K562 (cell line): ENCODE data around the gene MFSD6. TPM values are rescaled to one million over a fixed set of nuclear protein-coding genes. Genes with fewer than 3 reads are reported as not detected.
A peak's percentile ranks its signal among the peaks of the same experiment; 100 is the strongest.

ENCODE experiments used
- ATAC-seq: fragments of 200-7000 bp; cut with Tn5 transposase; 3 replicates; pipeline ENCODE4 v1.9.1; 2020; ENCODE audit warnings: moderate library complexity
- BruUV-seq: library from RNA; stranded (reverse); fragments of 400-500 nt; replicated peaks from 2 replicates; lab custom pipeline; 2021; lab: Mats Ljungman, UMichigan
- CTCF ChIA-PET: fragments of 300-600 bp; formaldehyde crosslinking; extraction: SDS; loops from one replicate; lab custom pipeline; 2021; ENCODE audit warnings: low intra/inter-chr PET ratio; lab: Yijun Ruan, JAX
- POLR2A ChIA-PET: fragments of 300-600, 350-650 bp; sonication (Branson Sonifier 250); formaldehyde crosslinking; extraction: SDS; loops from one replicate; lab custom pipeline; 2021; ENCODE audit warnings: antibody characterized with exemption, inconsistent platforms; lab: Yijun Ruan, JAX
- DNase-seq, 4 experiments: peaks; one replicate each; pipeline versions ENCODE4 v3.0.0 to v3.0.0-alpha.2; 2011 to 2018; ENCODE audit warnings: low spot score in 3 of 4, mixed read lengths in 3 of 4; ENCODE audit errors: extremely low read depth in 1 of 4
- FAIRE-seq: peaks from 2 replicates; lab custom pipeline; 2011; peaks lifted over from hg19 to GRCh38; lab: Jason Lieb, UNC
- H2AFZ ChIP-seq: 2 replicates; pipeline ENCODE4 v1.6.0; 2011; ENCODE audit warnings: low read depth, low read length, control low read depth, inconsistent platforms
- H3K27ac ChIP-seq: fragments of 200-600 bp; 3 replicates; pipeline ENCODE4 v1.8.0; 2011; ENCODE audit warnings: low read depth, mild to moderate bottlenecking, control low read depth, inconsistent platforms, low read length, moderate library complexity, mixed read lengths; ENCODE audit errors: extremely low read depth
- H3K27me3 ChIP-seq, 2 experiments: fragments of 300-600 bp in 1 of 2; 2 replicates in 1 of 2; 3 replicates in 1 of 2; pipeline versions ENCODE4 v1.6.0 to v1.8.0; 2011; ENCODE audit warnings: inconsistent platforms in 2 of 2, low read length in 2 of 2, mild to moderate bottlenecking in 1 of 2, mixed read lengths in 1 of 2, moderate library complexity in 1 of 2; ENCODE audit not compliant: control insufficient read depth in 2 of 2, insufficient read depth in 2 of 2
- H3K36me3 ChIP-seq: fragments of 300-600 bp; 3 replicates; pipeline ENCODE4 v1.8.0; 2011; ENCODE audit warnings: mild to moderate bottlenecking, low read length, inconsistent platforms; ENCODE audit not compliant: control insufficient read depth, insufficient read depth
- H3K4me1 ChIP-seq, 2 experiments: fragments of 200-600 bp in 1 of 2; replicated peaks in 1 of 2; 2 replicates in 1 of 2; 3 replicates in 1 of 2; pipeline versions ENCODE4 v1.5.1 to v1.8.0; 2011; ENCODE audit warnings: inconsistent platforms in 2 of 2, low read length in 2 of 2, mild to moderate bottlenecking in 1 of 2, mixed read lengths in 1 of 2, moderate library complexity in 1 of 2; ENCODE audit not compliant: control insufficient read depth in 2 of 2, insufficient read depth in 2 of 2
- H3K4me2 ChIP-seq: 2 replicates; pipeline ENCODE4 v1.6.1; 2011; ENCODE audit warnings: low read length, control low read depth, inconsistent platforms, mixed read lengths; ENCODE audit not compliant: insufficient read depth
- H3K4me3 ChIP-seq: fragments of 200-600 bp; sonication (generic), shearing (Covaris generic); 2 replicates; pipeline ENCODE4 v1.5.1; 2016; ENCODE audit warnings: control low read depth, inconsistent platforms
- H3K79me2 ChIP-seq: fragments of 200-600 bp; 3 replicates; pipeline ENCODE4 v1.8.0; 2011; ENCODE audit warnings: low read length, inconsistent platforms; ENCODE audit not compliant: control insufficient read depth, insufficient read depth
- H3K9ac ChIP-seq, 2 experiments: 2 replicates each; pipeline versions ENCODE4 v1.6.0 to v1.6.1; 2011; ENCODE audit warnings: low read depth in 2 of 2, low read length in 2 of 2, control low read depth in 1 of 2, inconsistent platforms in 1 of 2, mild to moderate bottlenecking in 1 of 2, mixed read lengths in 1 of 2; ENCODE audit not compliant: insufficient read depth in 1 of 2
- H3K9me1 ChIP-seq: one replicate; pipeline ENCODE4 v1.6.0; 2011; ENCODE audit warnings: inconsistent platforms, mild to moderate bottlenecking, low read length, moderate library complexity; ENCODE audit not compliant: control insufficient read depth, insufficient read depth
- H3K9me3 ChIP-seq: replicated peaks from 2 replicates; pipeline ENCODE4 v1.5.1; 2011; ENCODE audit warnings: low read depth, low read length, inconsistent platforms; ENCODE audit not compliant: control insufficient read depth, insufficient read depth
- H4K20me1 ChIP-seq: replicated peaks from 2 replicates; pipeline ENCODE4 v1.6.1; 2011; ENCODE audit warnings: low read length, inconsistent platforms, mixed read lengths; ENCODE audit not compliant: control insufficient read depth, insufficient read depth
- CBX3 ChIP-seq, 2 experiments: IDR thresholded peaks; 1 replicate in 1 of 2; 2 replicates in 1 of 2; pipeline ENCODE4 v1.6.1; 2012; ENCODE audit warnings: inconsistent platforms in 2 of 2, low read length in 2 of 2, borderline replicate concordance in 1 of 2, control low read depth in 1 of 2
- CCAR2 ChIP-seq: fragments of 200-400 bp; formaldehyde crosslinking; IDR thresholded peaks from 2 replicates; pipeline ENCODE4 v1.6.1; 2017; ENCODE audit warnings: mild to moderate bottlenecking, low read depth, low read length
- ETV1 ChIP-seq: fragments of 450-650 bp; conservative IDR thresholded peaks from 2 replicates; pipeline ENCODE4 v1.6.1; 2016; ENCODE audit warnings: missing genetic modification characterization, control low read depth, low read depth, missing compliant biosample characterization
- FOXO4 ChIP-seq: fragments of 450-650 bp; formaldehyde crosslinking; IDR thresholded peaks from 2 replicates; pipeline ENCODE4 v1.4.0; 2020; ENCODE audit warnings: mild to moderate bottlenecking, moderate library complexity
- GATA2 ChIP-seq: sonication (generic); formaldehyde crosslinking; IDR thresholded peaks from 2 replicates; pipeline ENCODE4 v1.4.0; 2020; ENCODE audit warnings: mild to moderate bottlenecking, missing genetic modification reagents
- HEY1 ChIP-seq: fragments of 250-450 bp; sonication (Bioruptor Pico); IDR thresholded peaks from 2 replicates; pipeline ENCODE4 v1.5.0; 2020; ENCODE audit warnings: mild to moderate bottlenecking, moderate library complexity, borderline replicate concordance
- KLF1 ChIP-seq: fragments of 450-650 bp; IDR thresholded peaks from 2 replicates; pipeline ENCODE4 v1.6.1; 2016; ENCODE audit warnings: missing genetic modification characterization, missing compliant biosample characterization
- MXD1 ChIP-seq: fragments of 250-450 bp; sonication (Bioruptor Pico); IDR thresholded peaks from 2 replicates; pipeline ENCODE4 v1.8.0; 2021; ENCODE audit warnings: borderline replicate concordance, mild to moderate bottlenecking, moderate library complexity; ENCODE audit not compliant: poor library complexity, severe bottlenecking
- POLR3A ChIP-seq: IDR thresholded peaks from 2 replicates; pipeline ENCODE4 v1.6.1; 2011; ENCODE audit warnings: borderline replicate concordance, mild to moderate bottlenecking, moderate library complexity; ENCODE audit not compliant: insufficient read length, insufficient read depth; ENCODE audit errors: extremely low read depth
- SMARCE1 ChIP-seq: fragments of 450-650 bp; IDR thresholded peaks from 2 replicates; pipeline ENCODE4 v1.7.1; 2016; ENCODE audit warnings: mild to moderate bottlenecking
- SRSF9 ChIP-seq: fragments of 200-400 bp; formaldehyde crosslinking; IDR thresholded peaks from 2 replicates; pipeline ENCODE4 v1.6.1; 2017; ENCODE audit warnings: low read depth, low read length, borderline replicate concordance
- THAP12 ChIP-seq: fragments of 250-450 bp; sonication (Bioruptor Pico); IDR thresholded peaks from 2 replicates; pipeline ENCODE4 v1.9.0; 2021; ENCODE audit warnings: mild to moderate bottlenecking, inconsistent platforms
- THRAP3 ChIP-seq: fragments of 450-650 bp; IDR thresholded peaks from 2 replicates; pipeline ENCODE4 v1.6.1; 2016; ENCODE audit warnings: mild to moderate bottlenecking, inconsistent platforms, borderline replicate concordance
- UBTF ChIP-seq, 2 experiments: IDR thresholded peaks; 2 replicates each; pipeline ENCODE4 v1.6.1; 2012; ENCODE audit warnings: improper control_type of control experiment in 2 of 2, low read depth in 2 of 2, low read length in 2 of 2, borderline replicate concordance in 1 of 2
- ZNF174 ChIP-seq: fragments of 250-450 bp; sonication (Bioruptor Pico); IDR thresholded peaks from 2 replicates; pipeline ENCODE4 v1.4.0; 2020; ENCODE audit warnings: mild to moderate bottlenecking
- ZNF316 ChIP-seq: fragments of 450-650 bp; IDR thresholded peaks from 2 replicates; pipeline ENCODE4 v1.6.1; 2016
- WGBS: fragments of 100-300 bp; shearing (Covaris generic); methylation state at CpG from one replicate; pipeline ENCODE4 v1.1.6; 2016; ENCODE audit warnings: low coverage, mixed read lengths; ENCODE audit not compliant: insufficient coverage; ENCODE audit errors: missing lambda C conversion rate; 5-methylcytosine and 5-hydroxymethylcytosine counted together
- in situ Hi-C: fragments of 300-500 bp; cut with MboI; formaldehyde crosslinking; loops from 4 replicates; pipeline ENCODE4 v1.15.0; 2018; ENCODE audit warnings: inconsistent platforms, mixed read lengths
- intact Hi-C: fragments of 100-400 bp; cut with micrococcal nuclease; formaldehyde crosslinking; loops from 2 replicates; pipeline ENCODE4 v1.14.2; 2022
- polyA plus RNA-seq, 8 experiments: library from polyadenylated mRNA; depleted of rRNA in 4 of 8; stranded (reverse) in 5 of 8; unstranded in 3 of 8; fragments of >200 nt; fragmentation: Nextera tagmentation in 2 of 8; fragmentation: Illumina TruSeq in 1 of 8; extraction: Ambion mirVana in 2 of 8; extraction: Trizol in 1 of 8; gene quantifications; 2 replicates each; pipeline versions ENCODE4 v1.2.1 to v1.2.3, GENCODE V29; 2011 to 2014; ENCODE audit warnings: inconsistent platforms in 1 of 8, missing spikeins in 1 of 8
- total RNA-seq, 7 experiments: library from RNA; depleted of rRNA in 6 of 7; stranded (reverse); fragments of >200 nt in 6 of 7; fragmentation: Illumina TruSeq in 2 of 7; extraction: Trizol in 2 of 7; gene quantifications; 2 replicates each; pipeline versions ENCODE4 v1.2.1 to v1.2.3, GENCODE V29; 2011 to 2021; ENCODE audit warnings: low replicate concordance in 1 of 7

The MFSD6 gene
- total and polyA plus RNA-seq, 9 of the 15 experiments (the other 6 are each of a cell fraction or from before 2014, with no cell fraction given): 1.1 to 7.9 (median 4.4) TPM

GRCh38 chr2:190441564-190441963 is 33.4 kb downstream of the MFSD6 start:
- Histone ChIP-seq H3K4me3 (no peak overlapping the region), H3K27me3 (no peaks in the 10 kb centered on the region), H3K79me2 (no peaks in the 10 kb centered on the region; the same call in 2 of the 3 replicates)
- TF ChIP-seq GATA2: no peak
- no peak for TF ChIP-seq KLF1 (tag)
- no peak for TF ChIP-seq POLR3A
- no peak for TF ChIP-seq HEY1 (CRISPR knock-in tag)
- TF ChIP-seq ZNF174: no peak
- TF ChIP-seq ETV1 (tag): no peak
- TF ChIP-seq MXD1 (CRISPR knock-in tag): no peak
- TF ChIP-seq UBTF (IDR thresholded peaks at IDR 0.05; ENCODE audit: borderline replicate concordance in 1 of 2, low read depth in 2 of 2, low read length in 2 of 2): no peak
- no peak for TF ChIP-seq CCAR2
- no peak for TF ChIP-seq THRAP3
- no peak for TF ChIP-seq THAP12 (CRISPR knock-in tag)
- no peak for TF ChIP-seq SRSF9
- no peak for TF ChIP-seq FOXO4 (CRISPR knock-in tag)
- no peak for TF ChIP-seq CBX3 (IDR thresholded peaks at IDR 0.05; ENCODE audit: borderline replicate concordance in 1 of 2, low read length in 2 of 2)
- no peak for TF ChIP-seq ZNF316
- TF ChIP-seq SMARCE1: no peak

More at GRCh38 chr2:190441564-190441963, 33.4 kb downstream of the MFSD6 start:
- Histone ChIP-seq H3K4me2 (peak overlapping the region; percentile 29; the same call in 1 of the 2 replicates), H2AFZ (peak overlapping the region; percentile 28), H3K4me1 (peaks cover 0 to 2% of the 10 kb centered on the region in 2 experiments; a peak in 2 of 5 replicates), H4K20me1 (no peaks in the 10 kb centered on the region), H3K36me3 (no peaks in the 10 kb centered on the region), H3K9me1 (no peaks in the 10 kb centered on the region), H3K27ac (no peak overlapping the region), H3K9me3 (no peaks in the 10 kb centered on the region), H3K9ac (peak overlapping the region in 1 of 2 experiments; percentile 71; a peak in 1 of 4 replicates)
- CTCF ChIA-PET: no interaction called here
- peak in 1 of 4 experiments; percentile 16 for DNase-seq
- ATAC-seq: peak; percentile 78
- FAIRE-seq: no peak
- in situ Hi-C loops (no loop called here), intact Hi-C loops (no loop called here)
- WGBS: 28% methylated on average over 3 of the region's 4 CpGs
- no TSS peak for BruUV-seq
- POLR2A ChIA-PET: interaction anchor here (0.8 kb wide), 1 partner anchor 61 kb away, joined by 3 read pairs; no protein-coding TSS in a partner anchor
